SK-N-SH treated with all-trans-retinoic acid at 6 μM for 48 hours (cell line): Measurements from ENCODE around the gene WWTR1.

Source experiments
- ATAC-seq: fragments of 200-7000 bp; cut with Tn5 transposase; 3 replicates; pipeline ENCODE4 v1.9.1; 2020; ENCODE audit warnings: mild to moderate bottlenecking, moderate library complexity
- ARNTL ChIP-seq: fragments of 450-650 bp; formaldehyde crosslinking; IDR thresholded peaks from 2 replicates; pipeline ENCODE4 v1.5.0; 2020; ENCODE audit warnings: low read depth, mild to moderate bottlenecking, moderate library complexity, borderline replicate concordance
- BACH2 ChIP-seq: fragments of 250-450 bp; sonication (Bioruptor Pico); IDR thresholded peaks from 2 replicates; pipeline ENCODE4 v1.9.0; 2021; ENCODE audit warnings: mild to moderate bottlenecking, borderline replicate concordance
- CSDC2 ChIP-seq: fragments of 250-450 bp; sonication (Bioruptor Pico); IDR thresholded peaks from 2 replicates; pipeline ENCODE4 v1.5.0; 2020; ENCODE audit warnings: mild to moderate bottlenecking, moderate library complexity
- ESRRG ChIP-seq: fragments of 250-450 bp; sonication (Bioruptor Pico); IDR thresholded peaks from 2 replicates; pipeline ENCODE4 v1.6.1; 2021; ENCODE audit warnings: mild to moderate bottlenecking
- GLIS3 ChIP-seq: fragments of 250-450 bp; sonication (Bioruptor Pico); IDR thresholded peaks from 2 replicates; pipeline ENCODE4 v1.5.0; 2020; ENCODE audit warnings: mild to moderate bottlenecking, moderate library complexity
- ISL1 ChIP-seq: fragments of 250-450 bp; sonication (Bioruptor Pico); IDR thresholded peaks from 2 replicates; pipeline ENCODE4 v2.1.2; 2022; ENCODE audit warnings: mild to moderate bottlenecking, moderate library complexity
- OSR1 ChIP-seq: fragments of 250-450 bp; sonication (Bioruptor Pico); IDR thresholded peaks from 2 replicates; pipeline ENCODE4 v1.8.0; 2022; ENCODE audit warnings: moderate library complexity, mild to moderate bottlenecking, inconsistent platforms
- PPARA ChIP-seq: fragments of 250-450 bp; sonication (Bioruptor Pico); IDR thresholded peaks from 2 replicates; pipeline ENCODE4 v1.5.0; 2020; ENCODE audit warnings: mild to moderate bottlenecking, borderline replicate concordance
- RARB ChIP-seq: fragments of 250-450 bp; sonication (Bioruptor Pico); IDR thresholded peaks from 2 replicates; pipeline ENCODE4 v1.8.0; 2021; ENCODE audit warnings: mild to moderate bottlenecking, moderate library complexity
- SNAI2 ChIP-seq: fragments of 250-450 bp; sonication (Bioruptor Pico); IDR thresholded peaks from 2 replicates; pipeline ENCODE4 v1.5.0; 2020; ENCODE audit warnings: mild to moderate bottlenecking, moderate library complexity
- TCF4 ChIP-seq: fragments of 250-450 bp; sonication (Bioruptor Pico); IDR thresholded peaks from 2 replicates; pipeline ENCODE4 v1.8.0; 2021; ENCODE audit warnings: mild to moderate bottlenecking, moderate library complexity, borderline replicate concordance
- TOX ChIP-seq: fragments of 250-450 bp; sonication (Bioruptor Pico); IDR thresholded peaks from 2 replicates; pipeline ENCODE4 v1.8.0; 2021; ENCODE audit warnings: mild to moderate bottlenecking, moderate library complexity, borderline replicate concordance
- ZC3H10 ChIP-seq: fragments of 250-450 bp; sonication (Bioruptor Pico); IDR thresholded peaks from 2 replicates; pipeline ENCODE4 v1.5.1; 2021; ENCODE audit warnings: mild to moderate bottlenecking, moderate library complexity
- ZFP3 ChIP-seq: fragments of 250-450 bp; sonication (Bioruptor Pico); IDR thresholded peaks from 2 replicates; pipeline ENCODE4 v1.5.0; 2020; ENCODE audit warnings: mild to moderate bottlenecking, moderate library complexity
- ZFP30 ChIP-seq: fragments of 450-650 bp; formaldehyde crosslinking; IDR thresholded peaks from 2 replicates; pipeline ENCODE4 v1.5.0; 2022; ENCODE audit warnings: mild to moderate bottlenecking, moderate library complexity
- ZNF565 ChIP-seq: fragments of 450-650 bp; formaldehyde crosslinking; conservative IDR thresholded peaks from 2 replicates; pipeline ENCODE4 v1.5.0; 2020; ENCODE audit warnings: low read depth, mild to moderate bottlenecking, moderate library complexity
- ZNF70 ChIP-seq: fragments of 450-650 bp; formaldehyde crosslinking; IDR thresholded peaks from 2 replicates; pipeline ENCODE4 v1.5.0; 2020; ENCODE audit warnings: mild to moderate bottlenecking, moderate library complexity
- ZNF8 ChIP-seq: fragments of 450-650 bp; formaldehyde crosslinking; IDR thresholded peaks from 2 replicates; pipeline ENCODE4 v1.5.0; 2020; ENCODE audit warnings: mild to moderate bottlenecking, moderate library complexity
- TF ChIP-seq, protein P1 (sequence below): fragments of 250-450 bp; sonication (Bioruptor Pico); IDR thresholded peaks from 2 replicates; pipeline ENCODE4 v1.5.1; 2021; ENCODE audit warnings: mild to moderate bottlenecking, moderate library complexity
- TF ChIP-seq, protein P2 (sequence below): fragments of 250-450 bp; sonication (Bioruptor Pico); IDR thresholded peaks from 2 replicates; pipeline ENCODE4 v1.5.0; 2020; ENCODE audit warnings: mild to moderate bottlenecking, moderate library complexity
- TF ChIP-seq, protein P3 (sequence below): fragments of 250-450 bp; sonication (Bioruptor Pico); IDR thresholded peaks from 2 replicates; pipeline ENCODE4 v1.8.0; 2020; ENCODE audit warnings: mild to moderate bottlenecking, moderate library complexity, borderline replicate concordance
- TF ChIP-seq, protein P4 (sequence below): fragments of 250-450 bp; sonication (Bioruptor Pico); IDR thresholded peaks from 2 replicates; pipeline ENCODE4 v1.8.0; 2021; ENCODE audit warnings: low read depth, mild to moderate bottlenecking, moderate library complexity, borderline replicate concordance
- TF ChIP-seq, protein P5 (sequence below): fragments of 250-450 bp; sonication (Bioruptor Pico); IDR thresholded peaks from 2 replicates; pipeline ENCODE4 v1.5.1; 2020; ENCODE audit warnings: low read depth, mild to moderate bottlenecking, moderate library complexity

The WWTR1 gene

DNA sequence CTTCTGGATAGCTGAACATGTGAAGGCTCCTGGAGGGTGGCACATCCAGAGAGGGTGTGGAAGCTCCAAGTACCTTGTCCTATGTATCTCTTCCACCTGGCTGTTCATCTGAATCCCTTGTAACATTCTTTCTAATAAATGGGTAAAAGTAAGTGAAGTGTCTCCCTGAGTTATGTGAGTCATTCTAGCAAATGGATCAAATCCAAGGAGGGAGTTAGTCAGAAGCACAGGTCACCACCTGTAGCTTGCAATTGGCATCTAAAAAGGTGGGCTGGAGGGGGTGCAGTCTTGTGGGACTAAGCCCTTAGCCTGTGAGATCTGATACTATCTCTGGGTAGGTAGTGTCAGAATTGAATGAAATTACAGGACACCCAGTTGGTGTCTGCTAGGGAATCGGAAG, 71.0 kb downstream of the WWTR1 start:
- peak; percentile 18; the same call in 1 of the 2 replicates for TF ChIP-seq ISL1 (CRISPR knock-in tag)
- TF ChIP-seq, protein P1, sequence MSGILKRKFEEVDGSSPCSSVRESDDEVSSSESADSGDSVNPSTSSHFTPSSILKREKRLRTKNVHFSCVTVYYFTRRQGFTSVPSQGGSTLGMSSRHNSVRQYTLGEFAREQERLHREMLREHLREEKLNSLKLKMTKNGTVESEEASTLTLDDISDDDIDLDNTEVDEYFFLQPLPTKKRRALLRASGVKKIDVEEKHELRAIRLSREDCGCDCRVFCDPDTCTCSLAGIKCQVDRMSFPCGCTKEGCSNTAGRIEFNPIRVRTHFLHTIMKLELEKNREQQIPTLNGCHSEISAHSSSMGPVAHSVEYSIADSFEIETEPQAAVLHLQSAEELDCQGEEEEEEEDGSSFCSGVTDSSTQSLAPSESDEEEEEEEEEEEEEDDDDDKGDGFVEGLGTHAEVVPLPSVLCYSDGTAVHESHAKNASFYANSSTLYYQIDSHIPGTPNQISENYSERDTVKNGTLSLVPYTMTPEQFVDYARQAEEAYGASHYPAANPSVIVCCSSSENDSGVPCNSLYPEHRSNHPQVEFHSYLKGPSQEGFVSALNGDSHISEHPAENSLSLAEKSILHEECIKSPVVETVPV (CRISPR knock-in tag) = no peak
- TF ChIP-seq, all 23 proteins: peak for 1
- ATAC-seq = peak; percentile 44

DNA sequence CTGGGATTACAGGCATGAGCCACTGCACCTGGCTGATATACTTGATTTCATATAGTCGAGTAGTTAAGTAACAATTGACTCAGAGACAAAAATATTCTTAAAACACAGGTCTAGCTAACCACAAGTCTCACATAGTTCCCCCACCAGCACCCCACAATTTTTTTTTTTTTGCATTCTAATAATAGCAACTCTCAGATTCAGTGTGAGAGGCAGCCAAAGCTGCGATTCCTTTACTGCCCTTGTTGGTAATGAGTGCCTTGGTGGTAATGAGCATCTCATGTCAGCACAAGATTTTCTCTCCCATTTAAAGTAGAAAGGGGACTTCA, 72.5 kb downstream of the WWTR1 start:
- no peak for ATAC-seq

DNA sequence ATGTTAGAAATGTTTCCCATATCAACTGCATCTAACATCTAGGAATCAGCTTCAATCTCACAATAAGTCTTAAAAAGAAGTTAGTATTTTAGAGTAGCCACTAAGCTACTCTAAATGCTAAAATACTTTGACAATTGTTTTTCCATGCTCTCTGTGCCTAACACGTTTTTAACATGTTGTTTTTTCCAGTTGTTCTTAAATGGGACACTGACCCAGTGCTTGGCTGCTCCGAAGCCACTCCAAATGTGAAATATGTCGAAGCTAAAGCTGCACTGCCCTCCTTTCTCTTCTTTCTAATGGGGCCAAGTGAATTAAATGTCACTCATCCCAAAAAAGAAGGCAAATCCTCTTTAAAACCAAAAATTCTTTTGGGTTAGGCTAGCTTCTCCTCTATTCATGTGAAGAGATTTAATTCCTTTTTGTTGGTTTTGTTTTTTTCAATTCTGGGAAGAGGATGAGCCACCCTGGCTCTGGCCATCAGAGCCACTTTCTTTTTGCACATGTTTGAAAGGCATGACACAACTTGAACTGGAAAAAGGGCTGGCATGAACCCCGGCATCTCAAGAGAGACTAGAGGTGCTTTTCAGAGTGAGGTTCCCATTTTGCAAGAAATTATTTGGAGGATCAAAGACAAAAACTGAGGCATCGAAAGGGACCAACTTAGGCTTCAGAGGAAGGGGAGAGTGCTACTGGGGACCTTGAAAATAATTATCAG, 73.7 kb downstream of the WWTR1 start:
- TF ChIP-seq ZFP3 (no peak), TCF4 (CRISPR knock-in tag) (no peak), SNAI2 (no peak), ZC3H10 (CRISPR knock-in tag) (no peak), ZNF8 (CRISPR knock-in tag) (no peak), BACH2 (CRISPR knock-in tag) (no peak), OSR1 (CRISPR knock-in tag) (no peak), ZNF70 (CRISPR knock-in tag) (no peak)
- TF ChIP-seq, protein P1 (CRISPR knock-in tag) = no peak
- TF ChIP-seq, all 23 proteins: peak for 0
- no peak for ATAC-seq

More for the DNA sequence above, 72.5 kb downstream of the WWTR1 start:
- TF ChIP-seq ESRRG (CRISPR knock-in tag) (no peak), ZNF565 (CRISPR knock-in tag) (no peak)
- TF ChIP-seq, all 23 proteins: peak for 0

DNA sequence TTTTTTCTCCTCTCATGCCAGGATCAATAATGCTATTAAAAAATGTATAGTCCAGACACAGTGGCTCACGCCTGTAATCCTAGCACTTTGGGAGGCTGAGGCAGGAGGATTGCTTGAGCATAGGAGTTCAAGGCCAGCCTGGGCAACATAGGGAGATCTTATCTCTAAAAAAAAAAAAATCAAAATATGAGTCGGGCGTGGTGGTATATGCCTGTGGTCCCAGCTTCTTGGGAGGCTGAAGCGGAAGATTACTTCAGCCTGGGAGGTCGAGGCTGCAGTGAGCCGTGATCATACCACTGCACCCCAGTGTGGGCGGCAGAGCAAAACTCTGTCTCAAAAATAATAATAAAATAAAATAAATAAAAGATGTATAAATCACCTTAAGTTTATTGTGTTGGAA, 75.4 kb downstream of the WWTR1 start:
- ATAC-seq = peak; percentile 3; the same call in 1 of the 3 replicates
- TF ChIP-seq ZFP30 (no peak), ZNF565 (CRISPR knock-in tag) (no peak), RARB (CRISPR knock-in tag) (no peak), SNAI2 (no peak), PPARA (CRISPR knock-in tag) (no peak), ZNF8 (CRISPR knock-in tag) (no peak), TCF4 (CRISPR knock-in tag) (no peak), GLIS3 (no peak), OSR1 (CRISPR knock-in tag) (no peak), TOX (no peak), CSDC2 (no peak), ARNTL (CRISPR knock-in tag) (no peak), ZFP3 (no peak)
- TF ChIP-seq, protein P2, sequence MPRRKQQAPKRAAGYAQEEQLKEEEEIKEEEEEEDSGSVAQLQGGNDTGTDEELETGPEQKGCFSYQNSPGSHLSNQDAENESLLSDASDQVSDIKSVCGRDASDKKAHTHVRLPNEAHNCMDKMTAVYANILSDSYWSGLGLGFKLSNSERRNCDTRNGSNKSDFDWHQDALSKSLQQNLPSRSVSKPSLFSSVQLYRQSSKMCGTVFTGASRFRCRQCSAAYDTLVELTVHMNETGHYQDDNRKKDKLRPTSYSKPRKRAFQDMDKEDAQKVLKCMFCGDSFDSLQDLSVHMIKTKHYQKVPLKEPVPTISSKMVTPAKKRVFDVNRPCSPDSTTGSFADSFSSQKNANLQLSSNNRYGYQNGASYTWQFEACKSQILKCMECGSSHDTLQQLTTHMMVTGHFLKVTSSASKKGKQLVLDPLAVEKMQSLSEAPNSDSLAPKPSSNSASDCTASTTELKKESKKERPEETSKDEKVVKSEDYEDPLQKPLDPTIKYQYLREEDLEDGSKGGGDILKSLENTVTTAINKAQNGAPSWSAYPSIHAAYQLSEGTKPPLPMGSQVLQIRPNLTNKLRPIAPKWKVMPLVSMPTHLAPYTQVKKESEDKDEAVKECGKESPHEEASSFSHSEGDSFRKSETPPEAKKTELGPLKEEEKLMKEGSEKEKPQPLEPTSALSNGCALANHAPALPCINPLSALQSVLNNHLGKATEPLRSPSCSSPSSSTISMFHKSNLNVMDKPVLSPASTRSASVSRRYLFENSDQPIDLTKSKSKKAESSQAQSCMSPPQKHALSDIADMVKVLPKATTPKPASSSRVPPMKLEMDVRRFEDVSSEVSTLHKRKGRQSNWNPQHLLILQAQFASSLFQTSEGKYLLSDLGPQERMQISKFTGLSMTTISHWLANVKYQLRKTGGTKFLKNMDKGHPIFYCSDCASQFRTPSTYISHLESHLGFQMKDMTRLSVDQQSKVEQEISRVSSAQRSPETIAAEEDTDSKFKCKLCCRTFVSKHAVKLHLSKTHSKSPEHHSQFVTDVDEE (CRISPR knock-in tag) = no peak
- TF ChIP-seq, protein P3, sequence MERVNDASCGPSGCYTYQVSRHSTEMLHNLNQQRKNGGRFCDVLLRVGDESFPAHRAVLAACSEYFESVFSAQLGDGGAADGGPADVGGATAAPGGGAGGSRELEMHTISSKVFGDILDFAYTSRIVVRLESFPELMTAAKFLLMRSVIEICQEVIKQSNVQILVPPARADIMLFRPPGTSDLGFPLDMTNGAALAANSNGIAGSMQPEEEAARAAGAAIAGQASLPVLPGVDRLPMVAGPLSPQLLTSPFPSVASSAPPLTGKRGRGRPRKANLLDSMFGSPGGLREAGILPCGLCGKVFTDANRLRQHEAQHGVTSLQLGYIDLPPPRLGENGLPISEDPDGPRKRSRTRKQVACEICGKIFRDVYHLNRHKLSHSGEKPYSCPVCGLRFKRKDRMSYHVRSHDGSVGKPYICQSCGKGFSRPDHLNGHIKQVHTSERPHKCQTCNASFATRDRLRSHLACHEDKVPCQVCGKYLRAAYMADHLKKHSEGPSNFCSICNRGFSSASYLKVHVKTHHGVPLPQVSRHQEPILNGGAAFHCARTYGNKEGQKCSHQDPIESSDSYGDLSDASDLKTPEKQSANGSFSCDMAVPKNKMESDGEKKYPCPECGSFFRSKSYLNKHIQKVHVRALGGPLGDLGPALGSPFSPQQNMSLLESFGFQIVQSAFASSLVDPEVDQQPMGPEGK (CRISPR knock-in tag) = no peak
- TF ChIP-seq, protein P4, sequence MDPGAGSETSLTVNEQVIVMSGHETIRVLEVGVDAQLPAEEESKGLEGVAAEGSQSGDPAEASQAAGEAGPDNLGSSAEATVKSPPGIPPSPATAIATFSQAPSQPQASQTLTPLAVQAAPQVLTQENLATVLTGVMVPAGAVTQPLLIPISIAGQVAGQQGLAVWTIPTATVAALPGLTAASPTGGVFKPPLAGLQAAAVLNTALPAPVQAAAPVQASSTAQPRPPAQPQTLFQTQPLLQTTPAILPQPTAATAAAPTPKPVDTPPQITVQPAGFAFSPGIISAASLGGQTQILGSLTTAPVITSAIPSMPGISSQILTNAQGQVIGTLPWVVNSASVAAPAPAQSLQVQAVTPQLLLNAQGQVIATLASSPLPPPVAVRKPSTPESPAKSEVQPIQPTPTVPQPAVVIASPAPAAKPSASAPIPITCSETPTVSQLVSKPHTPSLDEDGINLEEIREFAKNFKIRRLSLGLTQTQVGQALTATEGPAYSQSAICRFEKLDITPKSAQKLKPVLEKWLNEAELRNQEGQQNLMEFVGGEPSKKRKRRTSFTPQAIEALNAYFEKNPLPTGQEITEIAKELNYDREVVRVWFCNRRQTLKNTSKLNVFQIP (CRISPR knock-in tag) = no peak
- TF ChIP-seq, protein P1 (CRISPR knock-in tag) = no peak
- TF ChIP-seq, protein P5, sequence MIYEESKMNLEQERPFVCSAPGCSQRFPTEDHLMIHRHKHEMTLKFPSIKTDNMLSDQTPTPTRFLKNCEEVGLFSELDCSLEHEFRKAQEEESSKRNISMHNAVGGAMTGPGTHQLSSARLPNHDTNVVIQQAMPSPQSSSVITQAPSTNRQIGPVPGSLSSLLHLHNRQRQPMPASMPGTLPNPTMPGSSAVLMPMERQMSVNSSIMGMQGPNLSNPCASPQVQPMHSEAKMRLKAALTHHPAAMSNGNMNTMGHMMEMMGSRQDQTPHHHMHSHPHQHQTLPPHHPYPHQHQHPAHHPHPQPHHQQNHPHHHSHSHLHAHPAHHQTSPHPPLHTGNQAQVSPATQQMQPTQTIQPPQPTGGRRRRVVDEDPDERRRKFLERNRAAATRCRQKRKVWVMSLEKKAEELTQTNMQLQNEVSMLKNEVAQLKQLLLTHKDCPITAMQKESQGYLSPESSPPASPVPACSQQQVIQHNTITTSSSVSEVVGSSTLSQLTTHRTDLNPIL (CRISPR knock-in tag) = no peak
